HL-60 (cell line): Measurements from ENCODE around the gene ECHDC3.

Experiments used
- DNase-seq, 2 experiments: peaks; one replicate each; pipeline ENCODE4 v3.0.0-alpha.2; 2010 to 2020; ENCODE audit warnings: low read depth in 1 of 2, low spot score in 1 of 2
- H3K27ac ChIP-seq: fragments of 250-450 bp; sonication (Bioruptor Pico); replicated peaks from 2 replicates; pipeline ENCODE4 v1.5.1; 2020; ENCODE audit warnings: mild to moderate bottlenecking, moderate library complexity
- H3K27me3 ChIP-seq: fragments of 250-450 bp; sonication (Bioruptor Pico); 2 replicates; pipeline ENCODE4 v1.5.1; 2021; ENCODE audit warnings: mild to moderate bottlenecking, moderate library complexity; ENCODE audit not compliant: insufficient read depth, poor library complexity, severe bottlenecking
- H3K4me3 ChIP-seq: replicated peaks from 2 replicates; pipeline ENCODE4 v1.5.1; 2011; ENCODE audit warnings: mild to moderate bottlenecking, control low read depth, low read length; ENCODE audit not compliant: insufficient read depth
- CTCF ChIP-seq: IDR thresholded peaks from one replicate; pipeline ENCODE4 v1.5.1; 2011; ENCODE audit warnings: low read length, control low read depth, inconsistent platforms; ENCODE audit not compliant: insufficient read depth
- GABPA ChIP-seq: IDR thresholded peaks from 2 replicates; pipeline ENCODE4 v1.6.1; 2012; ENCODE audit warnings: low read depth
- POLR2AphosphoS5 ChIP-seq: IDR thresholded peaks from 2 replicates; pipeline ENCODE4 v1.6.1; 2012; ENCODE audit warnings: low read depth
- REST ChIP-seq: IDR thresholded peaks from 2 replicates; pipeline ENCODE4 v1.6.1; 2012; ENCODE audit warnings: low read depth; ENCODE audit not compliant: insufficient replicate concordance
- SPI1 ChIP-seq: IDR thresholded peaks from 2 replicates; pipeline ENCODE4 v1.6.1; 2012; ENCODE audit warnings: low read depth, mild to moderate bottlenecking, borderline replicate concordance
- long read RNA-seq: library from polyadenylated mRNA; unstranded; transcript quantifications from one replicate; pipeline ENCODE4 v2.0.0, GENCODE V29; 2020

ECHDC3 gene
- long read RNA-seq: 0 reads

GRCh38 chr10:11742009-11742778 is at the start of gene ECHDC3:
TSS of gene ECHDC3 (plus strand) at chr10:11742382. CDS start at chr10:11742577, 195 bp downstream.
- TF ChIP-seq CTCF (no peak), GABPA (no peak), REST (no peak), SPI1 (no peak), POLR2AphosphoS5 (no peak)
- no peaks in the 10 kb centered on the region for H3K27me3 ChIP-seq
- peak within 1 kb of the TSS; percentile 28 for H3K4me3 ChIP-seq
- no peak within 1 kb of the TSS for H3K27ac ChIP-seq
- DNase-seq: no peak

- Histone ChIP-seq H3K27ac (no peak overlapping the region), H3K27me3 (no peaks in the 10 kb centered on the region), H3K4me3 (no peak overlapping the region)
- no peak for DNase-seq
- TF ChIP-seq CTCF (no peak), POLR2AphosphoS5 (no peak), SPI1 (no peak), GABPA (no peak)
These were observed 48.8 kb upstream of the ECHDC3 start for GRCh38 chr10:11693376-11693775.

- H3K27ac ChIP-seq: no peak overlapping the region
- no peak for DNase-seq
- H3K27me3 ChIP-seq: no peaks in the 10 kb centered on the region
- no peak for TF ChIP-seq POLR2AphosphoS5
- no peak for TF ChIP-seq SPI1
- no peak for TF ChIP-seq REST
- no peak for TF ChIP-seq CTCF
- no peak for TF ChIP-seq GABPA
- no peak overlapping the region for H3K4me3 ChIP-seq
These were observed 46.4 kb upstream of the ECHDC3 start for GRCh38 chr10:11695779-11696178.
